Mucosa of rectum (tissue), 2 donors: ENCODE data around the gene LENEP.

ENCODE experiments used
- H3K27ac ChIP-seq, 2 donors: one replicate each; pipeline ENCODE4 v1.7.0; 2013; ENCODE audit warnings: inconsistent platforms in 2 of 2, low read depth in 2 of 2, low read length in 2 of 2
- H3K27me3 ChIP-seq, 2 donors: one replicate each; pipeline ENCODE4 v1.7.0; 2013; ENCODE audit warnings: low read length in 2 of 2; ENCODE audit not compliant: control insufficient read depth in 2 of 2, insufficient read depth in 2 of 2
- H3K36me3 ChIP-seq, 2 donors: one replicate each; pipeline ENCODE4 v1.7.0; 2013; ENCODE audit warnings: low read length in 2 of 2; ENCODE audit not compliant: control insufficient read depth in 2 of 2, insufficient read depth in 2 of 2
- H3K4me1 ChIP-seq, 2 donors: one replicate each; pipeline ENCODE4 v1.7.0; 2013; ENCODE audit warnings: low read length in 2 of 2, mild to moderate bottlenecking in 1 of 2; ENCODE audit not compliant: control insufficient read depth in 2 of 2, insufficient read depth in 2 of 2
- H3K4me3 ChIP-seq, 2 donors: one replicate each; pipeline ENCODE4 v1.7.0; 2013; ENCODE audit warnings: low read length in 2 of 2
- H3K9ac ChIP-seq, 2 donors: one replicate each; pipeline ENCODE4 v1.7.0; 2013; ENCODE audit warnings: low read length in 2 of 2, low read depth in 1 of 2, mild to moderate bottlenecking in 1 of 2
- H3K9me3 ChIP-seq, 2 donors: one replicate each; pipeline ENCODE4 v1.7.0; 2013; ENCODE audit warnings: low read length in 2 of 2; ENCODE audit not compliant: control insufficient read depth in 2 of 2
- donor health status: healthy.
- donor health status: Normal muscosa, but diverticular disease.

LENEP gene

GRCh38 chr1:154953611-154954038 lies 39.8 kb upstream of the LENEP start:
- Histone ChIP-seq H3K36me3 (peaks cover 12 to 14% of the 10 kb centered on the region in 2 donors), H3K4me3 (peak overlapping the region in 1 of 2 donors; percentile 96), H3K9me3 (no peaks in the 10 kb centered on the region), H3K9ac (no peak overlapping the region), H3K4me1 (peaks cover 23 to 32% of the 10 kb centered on the region in 2 donors), H3K27me3 (no peaks in the 10 kb centered on the region), H3K27ac (peak overlapping the region in 1 of 2 donors; percentile 46)

GRCh38 chr1:154954541-154954940 lies 38.8 kb upstream of the LENEP start:
- Histone ChIP-seq H3K4me1 (peaks cover 23 to 32% of the 10 kb centered on the region in 2 donors), H3K36me3 (peaks cover 13 to 21% of the 10 kb centered on the region in 2 donors), H3K27me3 (no peaks in the 10 kb centered on the region), H3K27ac (peak overlapping the region in 1 of 2 donors; percentile 88), H3K4me3 (peak overlapping the region; percentile 89 to 96), H3K9me3 (no peaks in the 10 kb centered on the region), H3K9ac (peak overlapping the region; percentile 27 to 67)

- Histone ChIP-seq H3K9me3 (no peaks in the 10 kb centered on the region), H3K36me3 (peaks cover 13 to 24% of the 10 kb centered on the region in 2 donors), H3K9ac (peak overlapping the region; percentile 53 to 67), H3K27ac (peak overlapping the region; percentile 72 to 88), H3K4me3 (peak overlapping the region; percentile 89 to 96), H3K4me1 (peaks cover 23 to 32% of the 10 kb centered on the region in 2 donors), H3K27me3 (no peaks in the 10 kb centered on the region)
Measured at GRCh38 chr1:154955039-154955717, 38.2 kb upstream of the LENEP start.

DNA sequence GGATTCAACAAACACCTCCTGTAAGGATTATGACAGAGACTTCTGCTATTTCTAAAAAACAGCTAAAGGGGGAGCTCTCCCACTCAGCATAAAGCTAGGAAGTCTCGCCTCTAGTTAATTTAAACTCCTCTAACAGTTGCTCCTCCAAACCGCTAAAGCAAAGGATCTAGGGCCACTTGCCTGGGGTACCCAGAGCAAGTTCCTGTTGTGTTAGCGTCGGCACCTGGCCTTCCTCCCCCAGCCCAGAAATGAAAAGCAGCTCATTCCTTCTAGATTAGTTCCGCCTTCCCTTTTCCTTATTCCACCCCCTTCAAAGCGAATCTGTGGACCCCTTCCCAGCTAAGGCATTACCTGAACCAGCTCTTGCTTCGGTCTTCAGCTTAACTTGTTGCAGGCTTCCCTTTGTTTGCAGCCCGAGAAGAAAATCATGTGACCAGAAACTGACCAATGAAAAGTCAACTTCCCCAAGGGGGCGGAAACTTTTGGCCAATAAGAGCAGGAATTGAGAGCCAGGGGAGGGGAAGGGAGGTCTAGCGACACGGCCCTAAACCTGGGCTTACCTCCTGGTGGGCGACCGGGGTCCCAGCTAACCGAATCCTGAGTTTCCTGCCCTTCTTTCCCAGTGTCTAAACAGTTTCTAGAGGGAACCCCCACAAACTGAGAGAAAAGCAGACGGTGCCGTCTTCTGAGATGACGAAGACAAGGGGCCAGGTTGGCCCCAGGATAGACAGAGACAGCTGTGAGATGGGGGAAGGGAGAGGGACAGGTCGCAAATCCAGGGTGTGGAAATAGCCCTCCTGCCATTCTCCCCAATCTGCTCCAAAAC lies 37.5 kb upstream of the LENEP start, which contains the start of gene PBXIP1:
TSS of gene PBXIP1 (minus strand) at position 382 of the 826 bp plus-strand sequence. CDS start 2,378 bp downstream, outside the sequence.
- peak within 1 kb of the TSS; percentile 54 to 67 for H3K9ac ChIP-seq
- peaks cover 7 to 17% of the 10 kb centered on the region in 2 donors for H3K36me3 ChIP-seq
- no peaks in the 10 kb centered on the region for H3K27me3 ChIP-seq
- H3K27ac ChIP-seq: peak within 1 kb of the TSS; percentile 72 to 88
- peak within 1 kb of the TSS; percentile 89 to 96 for H3K4me3 ChIP-seq
- H3K4me1 ChIP-seq: peaks cover 30 to 39% of the 10 kb centered on the region in 2 donors
- H3K9me3 ChIP-seq: no peaks in the 10 kb centered on the region

- Histone ChIP-seq H3K27me3 (no peaks in the 10 kb centered on the region), H3K27ac (peak overlapping the region in 1 of 2 donors; percentile 88), H3K36me3 (peaks cover 3 to 13% of the 10 kb centered on the region in 2 donors), H3K4me1 (peaks cover 31 to 41% of the 10 kb centered on the region in 2 donors), H3K9me3 (no peaks in the 10 kb centered on the region), H3K9ac (peak overlapping the region; percentile 54 to 67), H3K4me3 (peak overlapping the region; percentile 89 to 96)
Measured at GRCh38 chr1:154956544-154956941, 36.8 kb upstream of the LENEP start.

- no peaks in the 10 kb centered on the region for H3K27me3 ChIP-seq
- peak overlapping the region in 1 of 2 donors; percentile 36 for H3K9ac ChIP-seq
- H3K36me3 ChIP-seq: peaks cover 3 to 13% of the 10 kb centered on the region in 2 donors
- H3K4me1 ChIP-seq: peaks cover 34 to 39% of the 10 kb centered on the region in 2 donors
- peak overlapping the region in 1 of 2 donors; percentile 88 for H3K27ac ChIP-seq
- no peak overlapping the region for H3K4me3 ChIP-seq
- H3K9me3 ChIP-seq: no peaks in the 10 kb centered on the region
Measured at GRCh38 chr1:154957091-154957657, 36.2 kb upstream of the LENEP start.

DNA sequence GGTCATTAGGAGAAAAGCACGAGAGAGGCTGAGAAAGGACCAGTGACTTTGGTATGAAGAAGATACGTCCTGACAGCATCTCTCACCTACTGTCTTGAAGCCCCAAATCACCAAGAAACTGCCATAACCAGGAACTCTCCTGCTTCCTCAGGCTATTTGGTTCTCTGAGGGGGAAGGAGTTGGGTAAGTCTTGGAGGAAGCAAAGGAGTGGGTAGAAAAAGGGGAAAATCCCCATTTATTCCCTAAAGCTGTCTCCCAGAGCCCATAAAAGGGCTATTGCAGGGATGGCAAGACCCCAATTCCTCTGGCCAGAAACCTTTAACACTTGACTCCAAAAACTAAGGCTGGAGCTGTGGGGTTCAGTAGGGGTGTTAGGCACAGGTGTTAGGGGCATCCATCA lies 35.4 kb upstream of the LENEP start:
- no peak overlapping the region for H3K4me3 ChIP-seq
- no peaks in the 10 kb centered on the region for H3K27me3 ChIP-seq
- no peak overlapping the region for H3K9ac ChIP-seq
- no peak overlapping the region for H3K27ac ChIP-seq
- H3K9me3 ChIP-seq: no peaks in the 10 kb centered on the region
- H3K36me3 ChIP-seq: peaks cover 5 to 15% of the 10 kb centered on the region in 2 donors
- peaks cover 43 to 46% of the 10 kb centered on the region in 2 donors for H3K4me1 ChIP-seq

DNA sequence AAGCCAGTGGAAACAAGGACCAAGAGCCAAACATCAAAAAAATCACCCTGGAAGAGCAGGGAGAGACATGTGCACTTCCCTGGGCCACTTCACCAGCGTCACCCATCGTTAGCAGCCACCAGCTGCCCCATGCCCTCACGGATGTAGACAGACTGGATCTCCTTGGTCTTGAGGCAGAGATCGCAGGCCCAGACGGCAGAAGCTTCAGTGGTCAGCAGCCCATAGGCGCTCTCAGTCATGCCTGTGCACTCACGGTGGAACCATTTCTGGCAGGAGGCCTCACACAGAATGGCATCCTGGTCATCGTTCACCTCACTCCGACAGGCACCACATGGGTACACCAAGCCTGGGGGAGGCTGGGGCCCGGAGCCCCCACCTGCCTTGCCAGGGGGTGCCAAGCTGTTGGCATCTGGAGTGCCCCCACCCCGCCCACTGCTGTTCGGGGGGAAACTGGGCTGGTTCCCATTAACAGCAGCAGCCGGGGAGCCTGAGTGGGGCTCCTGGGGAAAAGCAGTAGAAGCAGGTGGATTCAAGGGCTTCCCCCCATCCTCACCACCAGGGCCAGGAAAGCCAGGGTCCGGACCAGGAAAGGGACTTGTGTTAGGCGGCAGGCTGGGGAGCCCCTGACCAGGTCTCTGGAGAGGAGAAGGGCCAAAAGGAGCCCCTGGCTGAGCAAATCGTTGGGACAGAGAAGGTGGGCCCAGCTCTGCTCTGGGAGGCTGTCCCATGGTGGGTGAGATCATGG lies 34.5 kb upstream of the LENEP start:
- H3K4me3 ChIP-seq: no peak overlapping the region
- H3K27me3 ChIP-seq: no peaks in the 10 kb centered on the region
- no peak overlapping the region for H3K9ac ChIP-seq
- no peaks in the 10 kb centered on the region for H3K9me3 ChIP-seq
- H3K36me3 ChIP-seq: peaks cover 13 to 22% of the 10 kb centered on the region in 2 donors
- H3K27ac ChIP-seq: no peak overlapping the region
- peaks cover 42 to 43% of the 10 kb centered on the region in 2 donors for H3K4me1 ChIP-seq

- Histone ChIP-seq H3K9ac (no peak overlapping the region), H3K9me3 (no peaks in the 10 kb centered on the region), H3K36me3 (peaks cover 14 to 28% of the 10 kb centered on the region in 2 donors), H3K4me3 (no peak overlapping the region), H3K4me1 (peaks cover 40 to 43% of the 10 kb centered on the region in 2 donors), H3K27me3 (no peaks in the 10 kb centered on the region), H3K27ac (no peak overlapping the region)
Measured at GRCh38 chr1:154959426-154959780, 34.0 kb upstream of the LENEP start.
